GM12878 (cell line): ENCODE measurements around the gene ARID4B. TPM values are rescaled to one million over a fixed set of nuclear protein-coding genes. Genes with fewer than 3 reads are reported as not detected.

Experiments used
- ATAC-seq: fragments of 200-7000 bp; cut with Tn5 transposase; 3 replicates; pipeline ENCODE4 v1.9.1; 2020; ENCODE audit warnings: mild to moderate bottlenecking, moderate library complexity
- BruUV-seq: library from RNA; stranded (reverse); fragments of 400-500 nt; replicated peaks from 2 replicates; lab custom pipeline; 2021; lab: Mats Ljungman, UMichigan
- CTCF ChIA-PET: fragments of 300-600 bp; sonication (Branson Sonifier 250); formaldehyde crosslinking; extraction: SDS; loops from one replicate; lab custom pipeline; 2021; ENCODE audit warnings: inconsistent platforms; lab: Yijun Ruan, JAX
- POLR2A ChIA-PET: fragments of 350-600 bp; formaldehyde crosslinking; extraction: SDS; loops from one replicate; lab custom pipeline; 2021; ENCODE audit warnings: inconsistent platforms; lab: Charles Lee
- RAD21 ChIA-PET: fragments of 300-600 bp; sonication (Branson Sonifier 250); formaldehyde crosslinking; loops from one replicate; lab custom pipeline; 2023; ENCODE audit warnings: antibody characterized with exemption; ENCODE audit not compliant: unreplicated experiment; lab: Charles Lee
- SMC1A ChIA-PET: fragments of 300-600 bp; sonication (Branson Sonifier 250); formaldehyde crosslinking; loops from one replicate; lab custom pipeline; 2023; ENCODE audit not compliant: unreplicated experiment, uncharacterized antibody; lab: Charles Lee
- DNase-seq: peaks from one replicate; pipeline ENCODE4 v3.0.0-alpha.2; 2011; ENCODE audit warnings: low read depth, low spot score
- FAIRE-seq: peaks from 3 replicates; lab custom pipeline; 2011; peaks lifted over from hg19 to GRCh38; lab: Jason Lieb, UNC
- H2AFZ ChIP-seq: 2 replicates; pipeline ENCODE4 v1.6.0; 2011; ENCODE audit warnings: low read depth, low read length, control low read depth; ENCODE audit not compliant: control insufficient read depth
- H3K27ac ChIP-seq: 2 replicates; pipeline ENCODE4 v1.5.1; 2011; ENCODE audit warnings: control low read depth; ENCODE audit not compliant: control insufficient read depth, insufficient read depth
- H3K27me3 ChIP-seq, 2 experiments: replicated peaks in 1 of 2; 2 replicates each; pipeline versions ENCODE4 v1.6.0 to v1.6.1; 2011; ENCODE audit warnings: low read length in 1 of 2; ENCODE audit not compliant: control insufficient read depth in 2 of 2, insufficient read depth in 2 of 2
- H3K36me3 ChIP-seq, 2 experiments: 2 replicates each; pipeline ENCODE4 v1.5.1; 2011; ENCODE audit warnings: low read length in 1 of 2; ENCODE audit not compliant: control insufficient read depth in 2 of 2, insufficient read depth in 2 of 2
- H3K4me1 ChIP-seq: 2 replicates; pipeline ENCODE4 v1.6.1; 2011; ENCODE audit warnings: mild to moderate bottlenecking, low read length, moderate library complexity, mixed read lengths; ENCODE audit not compliant: control insufficient read depth, insufficient read depth
- H3K4me2 ChIP-seq: 2 replicates; pipeline ENCODE4 v1.6.0; 2011; ENCODE audit warnings: control low read depth; ENCODE audit not compliant: control insufficient read depth, insufficient read depth
- H3K4me3 ChIP-seq: fragments of 200-600 bp; sonication (generic); 2 replicates; pipeline ENCODE4 v1.5.1; 2016
- H3K79me2 ChIP-seq: 2 replicates; pipeline ENCODE4 v1.6.0; 2011; ENCODE audit warnings: low read length; ENCODE audit not compliant: control insufficient read depth, insufficient read depth
- H3K9ac ChIP-seq: 2 replicates; pipeline ENCODE4 v1.8.0; 2011; ENCODE audit warnings: low read length, control low read depth, mixed read lengths; ENCODE audit not compliant: control insufficient read depth, insufficient read depth
- H3K9me3 ChIP-seq: replicated peaks from 3 replicates; pipeline ENCODE4 v1.5.1; 2011; ENCODE audit warnings: mild to moderate bottlenecking, low read length; ENCODE audit not compliant: control insufficient read depth, insufficient read depth
- H4K20me1 ChIP-seq: 2 replicates; pipeline ENCODE4 v1.6.0; 2011; ENCODE audit not compliant: control insufficient read depth, insufficient read depth
- HDAC6 ChIP-seq: fragments of 200-600 bp; sonication (generic); IDR thresholded peaks from one replicate; pipeline ENCODE4 v1.8.0; 2017; ENCODE audit warnings: antibody characterized with exemption; ENCODE audit not compliant: unreplicated experiment
- WGBS: methylation state at CpG from one replicate; pipeline ENCODE4 v1.1.6; 2016; ENCODE audit warnings: low lambda C conversion rate; ENCODE audit not compliant: insufficient replicate concordance, insufficient coverage; ENCODE audit errors: missing lambda C conversion rate; 5-methylcytosine and 5-hydroxymethylcytosine counted together
- in situ Hi-C: fragments of 300-500 bp; cut with MboI; formaldehyde crosslinking; loops from 9 replicates; pipeline ENCODE4 v1.14.3; 2018; ENCODE audit warnings: mixed read lengths
- intact Hi-C: fragments of 100-400 bp; cut with micrococcal nuclease; formaldehyde crosslinking; loops from one replicate; pipeline ENCODE4 v1.14.2; 2022; ENCODE audit not compliant: unreplicated experiment
- polyA plus RNA-seq, 11 experiments: library from polyadenylated mRNA; depleted of rRNA in 4 of 11; unstranded in 6 of 11; stranded (reverse) in 5 of 11; fragments of >200 nt; fragmentation: Nextera tagmentation in 4 of 11; fragmentation: Illumina TruSeq in 1 of 11; extraction: Ambion mirVana in 4 of 11; extraction: Trizol in 1 of 11; gene quantifications; 1 replicate in 1 of 11; 2 replicates in 10 of 11; pipeline versions ENCODE4 v1.2.1 to v1.2.3, GENCODE V29; 2011 to 2016; ENCODE audit warnings: inconsistent platforms in 2 of 11, missing spikeins in 2 of 11, low read depth in 1 of 11
- total RNA-seq, 4 experiments: library from RNA; depleted of rRNA in 3 of 4; stranded (reverse); fragments of >200 nt in 3 of 4; fragmentation: Illumina TruSeq in 1 of 4; extraction: Trizol in 1 of 4; gene quantifications; 2 replicates each; pipeline versions ENCODE4 v1.2.1 to v1.2.3, GENCODE V29; 2013 to 2021
- TF ChIP-seq, protein P1 (sequence below): IDR thresholded peaks from 2 replicates; pipeline ENCODE4 v1.6.1; 2011; ENCODE audit warnings: borderline replicate concordance, low read depth, mild to moderate bottlenecking, moderate library complexity, low read length; ENCODE audit not compliant: insufficient read depth, poor library complexity, severe bottlenecking
- TF ChIP-seq, protein P2 (sequence below): fragments of 450-650 bp; formaldehyde crosslinking; IDR thresholded peaks from 2 replicates; pipeline ENCODE4 v1.5.0; 2022; ENCODE audit warnings: mild to moderate bottlenecking, missing genetic modification characterization
- TF ChIP-seq, protein P3 (sequence below): IDR thresholded peaks from 2 replicates; pipeline ENCODE4 v1.6.1; 2012; ENCODE audit warnings: improper control_type of control experiment, low read depth, low read length; ENCODE audit not compliant: insufficient replicate concordance

The ARID4B gene
- total and polyA plus RNA-seq, 10 of the 15 experiments (the other 5 are each of a cell fraction or from before 2014, with no cell fraction given): 13.6 to 39.1 (median 28.0) TPM

DNA sequence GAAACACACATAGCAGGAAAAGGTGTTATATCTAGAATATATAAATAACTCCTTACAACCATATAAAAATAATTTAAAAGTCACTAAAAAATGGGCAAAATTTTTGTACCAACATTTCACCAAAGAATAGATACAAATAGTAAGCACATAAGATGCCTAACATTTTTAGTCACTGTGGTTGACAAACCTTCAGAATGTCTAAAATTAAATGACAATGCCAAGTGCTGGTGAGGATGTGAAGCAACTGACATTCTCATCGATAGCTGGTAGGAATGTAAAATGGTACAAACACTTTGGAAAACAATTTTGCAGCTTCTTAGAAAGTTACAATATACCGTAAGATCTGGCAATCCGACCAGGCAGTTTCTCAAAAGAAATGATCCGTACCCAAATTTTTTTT is 185.0 kb downstream of the ARID4B start:
- Histone ChIP-seq H3K36me3 (peaks cover 13 to 46% of the 10 kb centered on the region in 2 experiments), H3K27me3 (no peaks in the 10 kb centered on the region), H3K4me1 (peaks cover 18% of the 10 kb centered on the region), H4K20me1 (no peaks in the 10 kb centered on the region), H2AFZ (no peak overlapping the region), H3K4me2 (no peak overlapping the region), H3K9ac (no peak overlapping the region), H3K27ac (no peak overlapping the region), H3K9me3 (no peaks in the 10 kb centered on the region), H3K79me2 (peaks cover 2% of the 10 kb centered on the region), H3K4me3 (no peak overlapping the region)
- SMC1A ChIA-PET: no interaction called here
- CTCF ChIA-PET: interaction anchor here (0.9 to 1.4 kb wide), 2 partner anchors 18 to 274 kb away, joined by 4 to 7 read pairs; partner anchors contain the start of gene RBM34
- intact Hi-C loops (no loop called here), in situ Hi-C loops (no loop called here)
- TF ChIP-seq, protein P1, sequence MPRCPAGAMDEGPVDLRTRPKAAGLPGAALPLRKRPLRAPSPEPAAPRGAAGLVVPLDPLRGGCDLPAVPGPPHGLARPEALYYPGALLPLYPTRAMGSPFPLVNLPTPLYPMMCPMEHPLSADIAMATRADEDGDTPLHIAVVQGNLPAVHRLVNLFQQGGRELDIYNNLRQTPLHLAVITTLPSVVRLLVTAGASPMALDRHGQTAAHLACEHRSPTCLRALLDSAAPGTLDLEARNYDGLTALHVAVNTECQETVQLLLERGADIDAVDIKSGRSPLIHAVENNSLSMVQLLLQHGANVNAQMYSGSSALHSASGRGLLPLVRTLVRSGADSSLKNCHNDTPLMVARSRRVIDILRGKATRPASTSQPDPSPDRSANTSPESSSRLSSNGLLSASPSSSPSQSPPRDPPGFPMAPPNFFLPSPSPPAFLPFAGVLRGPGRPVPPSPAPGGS: no peak
- TF ChIP-seq HDAC6: no peak
- TF ChIP-seq, protein P2, sequence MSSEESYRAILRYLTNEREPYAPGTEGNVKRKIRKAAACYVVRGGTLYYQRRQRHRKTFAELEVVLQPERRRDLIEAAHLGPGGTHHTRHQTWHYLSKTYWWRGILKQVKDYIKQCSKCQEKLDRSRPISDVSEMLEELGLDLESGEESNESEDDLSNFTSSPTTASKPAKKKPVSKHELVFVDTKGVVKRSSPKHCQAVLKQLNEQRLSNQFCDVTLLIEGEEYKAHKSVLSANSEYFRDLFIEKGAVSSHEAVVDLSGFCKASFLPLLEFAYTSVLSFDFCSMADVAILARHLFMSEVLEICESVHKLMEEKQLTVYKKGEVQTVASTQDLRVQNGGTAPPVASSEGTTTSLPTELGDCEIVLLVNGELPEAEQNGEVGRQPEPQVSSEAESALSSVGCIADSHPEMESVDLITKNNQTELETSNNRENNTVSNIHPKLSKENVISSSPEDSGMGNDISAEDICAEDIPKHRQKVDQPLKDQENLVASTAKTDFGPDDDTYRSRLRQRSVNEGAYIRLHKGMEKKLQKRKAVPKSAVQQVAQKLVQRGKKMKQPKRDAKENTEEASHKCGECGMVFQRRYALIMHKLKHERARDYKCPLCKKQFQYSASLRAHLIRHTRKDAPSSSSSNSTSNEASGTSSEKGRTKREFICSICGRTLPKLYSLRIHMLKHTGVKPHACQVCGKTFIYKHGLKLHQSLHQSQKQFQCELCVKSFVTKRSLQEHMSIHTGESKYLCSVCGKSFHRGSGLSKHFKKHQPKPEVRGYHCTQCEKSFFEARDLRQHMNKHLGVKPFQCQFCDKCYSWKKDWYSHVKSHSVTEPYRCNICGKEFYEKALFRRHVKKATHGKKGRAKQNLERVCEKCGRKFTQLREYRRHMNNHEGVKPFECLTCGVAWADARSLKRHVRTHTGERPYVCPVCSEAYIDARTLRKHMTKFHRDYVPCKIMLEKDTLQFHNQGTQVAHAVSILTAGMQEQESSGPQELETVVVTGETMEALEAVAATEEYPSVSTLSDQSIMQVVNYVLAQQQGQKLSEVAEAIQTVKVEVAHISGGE (CRISPR knock-in tag): no peak
- TF ChIP-seq, protein P3, sequence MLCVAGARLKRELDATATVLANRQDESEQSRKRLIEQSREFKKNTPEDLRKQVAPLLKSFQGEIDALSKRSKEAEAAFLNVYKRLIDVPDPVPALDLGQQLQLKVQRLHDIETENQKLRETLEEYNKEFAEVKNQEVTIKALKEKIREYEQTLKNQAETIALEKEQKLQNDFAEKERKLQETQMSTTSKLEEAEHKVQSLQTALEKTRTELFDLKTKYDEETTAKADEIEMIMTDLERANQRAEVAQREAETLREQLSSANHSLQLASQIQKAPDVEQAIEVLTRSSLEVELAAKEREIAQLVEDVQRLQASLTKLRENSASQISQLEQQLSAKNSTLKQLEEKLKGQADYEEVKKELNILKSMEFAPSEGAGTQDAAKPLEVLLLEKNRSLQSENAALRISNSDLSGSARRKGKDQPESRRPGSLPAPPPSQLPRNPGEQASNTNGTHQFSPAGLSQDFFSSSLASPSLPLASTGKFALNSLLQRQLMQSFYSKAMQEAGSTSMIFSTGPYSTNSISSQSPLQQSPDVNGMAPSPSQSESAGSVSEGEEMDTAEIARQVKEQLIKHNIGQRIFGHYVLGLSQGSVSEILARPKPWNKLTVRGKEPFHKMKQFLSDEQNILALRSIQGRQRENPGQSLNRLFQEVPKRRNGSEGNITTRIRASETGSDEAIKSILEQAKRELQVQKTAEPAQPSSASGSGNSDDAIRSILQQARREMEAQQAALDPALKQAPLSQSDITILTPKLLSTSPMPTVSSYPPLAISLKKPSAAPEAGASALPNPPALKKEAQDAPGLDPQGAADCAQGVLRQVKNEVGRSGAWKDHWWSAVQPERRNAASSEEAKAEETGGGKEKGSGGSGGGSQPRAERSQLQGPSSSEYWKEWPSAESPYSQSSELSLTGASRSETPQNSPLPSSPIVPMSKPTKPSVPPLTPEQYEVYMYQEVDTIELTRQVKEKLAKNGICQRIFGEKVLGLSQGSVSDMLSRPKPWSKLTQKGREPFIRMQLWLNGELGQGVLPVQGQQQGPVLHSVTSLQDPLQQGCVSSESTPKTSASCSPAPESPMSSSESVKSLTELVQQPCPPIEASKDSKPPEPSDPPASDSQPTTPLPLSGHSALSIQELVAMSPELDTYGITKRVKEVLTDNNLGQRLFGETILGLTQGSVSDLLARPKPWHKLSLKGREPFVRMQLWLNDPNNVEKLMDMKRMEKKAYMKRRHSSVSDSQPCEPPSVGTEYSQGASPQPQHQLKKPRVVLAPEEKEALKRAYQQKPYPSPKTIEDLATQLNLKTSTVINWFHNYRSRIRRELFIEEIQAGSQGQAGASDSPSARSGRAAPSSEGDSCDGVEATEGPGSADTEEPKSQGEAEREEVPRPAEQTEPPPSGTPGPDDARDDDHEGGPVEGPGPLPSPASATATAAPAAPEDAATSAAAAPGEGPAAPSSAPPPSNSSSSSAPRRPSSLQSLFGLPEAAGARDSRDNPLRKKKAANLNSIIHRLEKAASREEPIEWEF: no peak
- POLR2A ChIA-PET: interaction anchor here (1.1 kb wide), 1 partner anchor 10 kb away, joined by 7 read pairs; no protein-coding TSS in a partner anchor
- ATAC-seq: no peak
- no peak for DNase-seq
- WGBS: 87% methylated on average over 4 of the region's 4 CpGs
- no peak for FAIRE-seq
- no TSS peak for BruUV-seq
- RAD21 ChIA-PET: no interaction called here
